IPS-NIHi7 (cell line): ENCODE results near the gene PNPLA1.
A peak's percentile ranks its signal among the peaks of the same experiment; 100 is the strongest.

Source experiments
- DNase-seq: peaks from one replicate; pipeline ENCODE4 v3.0.0; 2012; ENCODE audit warnings: mixed read lengths; ENCODE audit errors: extremely low spot score

PNPLA1 gene

DNA sequence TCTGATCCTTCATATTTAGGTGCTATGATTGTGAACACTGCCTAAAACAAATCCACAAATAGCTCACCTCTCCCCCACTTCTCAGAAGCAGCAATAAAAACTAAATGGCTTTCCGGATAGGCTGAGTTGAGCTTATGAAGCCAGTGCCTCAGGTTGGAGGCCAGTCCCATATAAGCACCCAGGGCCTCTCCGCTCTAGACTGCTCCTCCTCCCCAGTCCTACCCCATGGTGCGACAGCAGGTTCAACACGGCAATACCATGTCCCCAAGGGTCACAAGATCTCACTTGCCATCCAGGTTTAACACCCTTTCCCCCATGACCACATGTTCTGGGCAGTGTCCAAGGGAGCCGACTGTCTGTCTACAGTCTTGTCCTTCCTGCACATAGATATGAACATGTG is 46.1 kb downstream of the PNPLA1 start:
- DNase-seq = no peak

- DNase-seq = no peak
Observed at GRCh38 chr6:36317623-36318022, 47.8 kb downstream of the PNPLA1 start.

- DNase-seq = no peak
Observed at GRCh38 chr6:36318690-36319435, 49.0 kb downstream of the PNPLA1 start.

DNA sequence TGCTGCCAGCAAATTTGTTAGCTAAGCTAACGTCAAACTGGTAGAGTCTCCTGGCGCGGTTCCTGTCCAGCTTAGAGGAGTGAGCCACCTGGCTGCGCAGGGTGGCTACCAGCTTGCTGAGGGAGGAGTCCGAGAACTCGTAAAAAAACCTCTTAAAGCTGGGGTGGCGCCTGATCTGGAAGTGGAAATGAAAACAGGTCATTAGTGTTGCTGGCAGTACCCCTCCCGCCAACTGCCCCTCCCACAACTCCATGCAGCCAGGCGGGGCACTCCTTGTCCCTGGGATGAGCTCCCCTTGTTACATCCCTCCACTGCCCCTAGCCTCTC is 49.5 kb downstream of the PNPLA1 start:
- no peak for DNase-seq

GRCh38 chr6:36319821-36320220 is 50.0 kb downstream of the PNPLA1 start:
- no peak for DNase-seq

DNA sequence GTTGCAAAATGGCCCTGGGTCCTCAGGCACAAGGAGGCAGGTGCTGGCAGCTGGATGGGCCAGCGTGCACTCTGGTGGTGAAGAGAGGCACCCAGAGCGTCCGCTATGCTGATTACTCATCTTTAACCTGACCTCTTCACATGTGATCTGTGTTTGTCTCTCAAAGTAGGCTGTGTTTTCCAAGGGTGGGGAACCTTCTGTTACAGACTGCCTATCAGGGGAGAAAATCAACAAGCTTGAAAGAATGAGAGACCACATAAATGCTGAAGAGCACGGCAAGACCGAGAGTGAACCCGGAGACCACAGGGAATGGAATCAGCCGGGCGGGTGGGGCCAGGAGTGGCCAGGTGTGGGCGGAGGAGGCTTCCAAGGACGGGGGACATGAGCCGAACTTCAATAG is 50.6 kb downstream of the PNPLA1 start:
- DNase-seq = no peak

- no peak for DNase-seq
Observed at GRCh38 chr6:36322591-36322990, 52.7 kb downstream of the PNPLA1 start.

DNA sequence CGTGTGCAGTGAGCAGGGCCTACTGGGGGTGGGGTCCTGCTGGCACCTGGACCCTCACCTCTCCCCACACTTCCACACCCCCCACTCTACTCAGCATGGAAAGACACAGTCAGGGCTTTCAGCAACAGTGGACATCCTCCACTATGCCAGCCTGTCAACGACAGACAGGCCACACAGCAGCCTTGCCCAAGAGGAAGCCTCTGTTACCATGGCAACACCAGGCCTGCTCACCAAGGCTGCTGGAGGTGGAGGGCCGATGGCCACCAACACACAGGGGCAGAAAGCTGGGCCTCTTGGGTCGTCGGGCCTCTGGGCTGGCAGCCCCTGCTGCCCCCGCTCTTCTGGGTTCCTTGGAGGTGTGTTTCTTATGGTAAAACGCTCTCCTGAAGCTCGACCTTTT is 53.2 kb downstream of the PNPLA1 start:
- DNase-seq = no peak

- DNase-seq = no peak
Observed at GRCh38 chr6:36324191-36324590, 54.3 kb downstream of the PNPLA1 start.

- DNase-seq = no peak
Observed at GRCh38 chr6:36324715-36325114, 54.9 kb downstream of the PNPLA1 start.

DNA sequence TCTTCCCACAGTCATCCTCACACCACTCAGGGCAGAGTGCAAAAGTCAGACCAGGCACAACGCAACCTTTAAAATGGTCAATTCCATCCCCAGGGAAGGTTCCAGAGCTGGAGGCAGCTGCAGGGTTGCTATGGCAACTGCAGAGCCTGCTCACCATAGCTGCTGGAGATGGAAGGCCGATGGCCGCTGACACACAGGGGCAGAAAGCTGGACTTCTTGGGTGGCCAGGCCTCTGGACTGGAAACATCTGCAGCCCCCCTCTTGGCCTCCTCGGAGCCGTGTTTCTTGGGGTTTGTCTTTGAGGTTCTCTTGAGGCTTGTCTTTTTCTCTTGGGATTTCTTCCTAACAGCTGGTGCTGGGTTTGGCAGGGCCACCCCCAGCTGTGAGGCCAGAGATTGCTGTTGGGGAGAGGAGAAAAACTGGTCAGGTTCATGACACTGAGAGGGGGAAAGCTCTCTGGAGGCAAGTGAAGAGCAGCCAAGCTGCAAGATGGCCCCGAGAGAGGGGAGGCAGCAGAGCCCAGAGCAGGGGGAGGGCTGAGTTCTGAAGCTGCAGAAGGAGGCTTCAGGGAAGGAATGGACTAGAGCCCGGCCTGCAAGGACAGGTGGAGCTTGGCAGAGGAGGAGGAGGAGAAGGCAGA is 56.6 kb downstream of the PNPLA1 start:
- no peak for DNase-seq

DNA sequence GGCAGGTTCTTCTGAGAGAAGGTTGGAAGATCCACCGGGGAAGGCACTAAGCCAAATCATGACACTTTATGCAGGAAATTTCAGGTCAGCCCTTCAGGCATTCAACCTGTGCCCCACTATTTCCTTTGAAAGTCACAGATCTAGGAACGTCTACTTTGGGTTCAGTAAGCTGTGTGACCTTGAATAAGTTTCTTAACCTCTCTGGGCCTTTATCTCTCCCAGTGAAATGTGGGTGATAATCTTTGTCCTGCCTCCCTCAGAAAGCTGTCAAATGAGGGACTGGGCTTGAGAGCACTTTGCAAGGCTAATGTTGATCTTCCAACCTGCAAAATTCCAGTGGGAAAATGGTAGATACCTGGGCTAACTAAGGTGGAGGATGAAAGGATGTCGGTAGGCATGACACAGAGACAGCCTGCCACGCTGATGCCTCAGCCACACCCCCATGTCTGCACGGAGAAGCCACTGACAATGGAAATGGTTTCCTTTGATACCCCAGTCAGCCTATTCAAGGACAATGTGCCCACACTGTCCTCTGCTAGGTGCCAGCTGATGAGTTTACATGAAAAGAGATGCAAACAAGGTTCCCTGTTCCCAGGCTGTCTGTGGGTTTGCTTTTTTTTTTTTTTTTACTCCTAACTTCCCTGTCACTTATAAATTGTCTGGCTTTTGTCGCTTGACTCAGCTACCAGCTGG is 57.5 kb downstream of the PNPLA1 start:
- DNase-seq = no peak

GRCh38 chr6:36327919-36328236 is 58.0 kb downstream of the PNPLA1 start:
- no peak for DNase-seq

GRCh38 chr6:36328600-36328999 is 58.7 kb downstream of the PNPLA1 start:
- no peak for DNase-seq

DNA sequence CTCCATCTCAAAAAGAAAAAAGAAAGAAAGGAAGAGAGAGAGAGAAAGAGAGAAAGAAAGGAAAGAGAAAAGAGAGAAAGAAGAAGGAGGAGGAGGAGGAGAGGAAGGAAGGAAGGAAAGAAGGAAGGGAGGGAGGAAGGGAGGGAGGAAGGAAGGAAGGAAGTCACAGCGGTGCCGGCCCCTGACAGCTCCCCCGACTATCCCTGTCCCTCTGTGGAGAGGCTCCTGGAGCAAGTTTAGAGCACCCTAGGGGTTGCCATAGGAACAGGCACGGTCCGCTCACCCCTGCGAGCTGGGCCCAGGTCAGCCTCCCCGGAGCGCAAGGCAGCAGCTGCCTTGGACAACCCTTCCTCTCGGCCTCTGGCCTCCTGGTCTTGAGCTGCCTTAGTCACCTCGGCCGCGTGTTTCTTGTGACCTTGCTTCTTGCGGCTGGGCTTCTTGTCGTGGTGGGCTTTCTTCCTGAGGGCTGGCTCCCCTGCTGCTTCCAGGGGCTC is 60.0 kb downstream of the PNPLA1 start:
- DNase-seq = peak; percentile 70

DNA sequence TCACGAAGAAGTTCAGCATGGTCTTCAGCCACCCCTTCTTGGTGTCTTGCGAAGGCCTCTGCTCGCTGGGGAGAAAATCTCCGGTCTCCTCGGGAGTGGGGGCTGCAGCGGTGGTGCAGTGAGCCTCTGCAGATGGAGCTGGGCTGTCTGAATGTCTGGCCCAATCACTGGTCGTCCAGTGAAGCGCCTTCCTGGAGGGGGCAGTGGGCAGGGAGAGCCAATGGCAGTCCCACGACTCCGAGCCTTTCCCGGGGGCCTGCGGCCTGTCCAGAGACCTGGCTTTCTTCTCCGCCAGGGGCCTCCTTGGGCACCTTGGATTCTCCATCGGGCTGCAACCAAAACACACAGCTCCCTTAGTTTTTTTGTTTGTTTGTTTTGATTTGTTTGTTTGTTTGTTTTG is 60.5 kb downstream of the PNPLA1 start:
- DNase-seq = no peak

DNA sequence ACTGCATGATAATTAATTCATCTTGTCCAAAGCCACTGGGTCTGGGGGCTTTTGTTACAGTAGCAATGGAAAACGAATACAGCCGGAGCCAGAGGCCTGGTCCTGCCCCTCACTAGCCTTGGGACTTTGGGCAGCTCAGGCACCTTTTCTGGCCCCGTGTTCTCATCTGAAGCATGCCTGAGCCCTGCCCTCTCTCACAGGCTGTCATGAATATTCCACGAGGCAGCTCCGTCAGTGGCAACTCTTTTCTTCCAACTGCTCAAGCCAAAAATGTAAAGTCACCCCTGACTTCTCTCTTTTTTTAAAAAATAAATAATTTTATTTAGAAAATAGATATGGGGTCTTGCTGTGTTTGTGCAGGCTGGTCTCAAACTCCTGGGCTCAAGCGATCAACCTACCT is 61.5 kb downstream of the PNPLA1 start:
- no peak for DNase-seq

GRCh38 chr6:36333171-36333895 is 63.5 kb downstream of the PNPLA1 start:
- no peak for DNase-seq

GRCh38 chr6:36333931-36334725 is 64.3 kb downstream of the PNPLA1 start:
- no peak for DNase-seq

DNA sequence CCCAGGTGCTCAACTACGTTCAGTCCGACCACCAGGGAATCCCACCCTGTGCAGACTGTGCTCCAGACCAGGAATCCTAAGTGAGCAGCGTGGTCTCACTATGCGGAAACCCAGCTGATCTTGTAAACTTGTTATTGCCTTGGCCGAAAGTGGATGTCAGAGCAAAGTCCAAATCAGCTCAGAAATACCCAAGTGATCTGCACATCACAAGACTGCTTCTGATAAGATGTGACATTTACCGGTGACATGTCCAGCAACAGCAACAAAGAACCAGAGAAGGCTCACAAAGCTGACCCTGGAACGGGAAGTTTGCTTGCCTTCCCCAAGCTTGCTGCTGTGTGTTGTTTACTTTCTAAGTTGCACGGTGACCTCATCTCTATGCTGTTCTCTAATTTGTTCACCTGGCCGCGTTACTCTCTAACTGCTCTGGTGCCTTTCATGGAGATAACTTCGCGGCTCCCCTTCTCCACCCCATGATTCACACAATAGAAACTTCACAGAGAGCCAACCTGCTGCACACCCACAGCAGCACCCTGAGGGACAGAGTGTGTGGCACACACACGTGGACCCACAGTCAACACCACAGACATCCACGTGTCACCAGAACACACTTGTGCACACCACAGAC is 65.1 kb downstream of the PNPLA1 start:
- DNase-seq = no peak
